GM21737 (cell line): Measurements from ENCODE around the gene DNASE1L2.

Source experiments
- ATAC-seq: cut with Tn5 transposase; IDR thresholded peaks from one replicate; pipeline ENCODE4 v1.9.1; 2021; ENCODE audit warnings: mild to moderate bottlenecking, moderate library complexity; ENCODE audit not compliant: unreplicated experiment

The DNASE1L2 gene

DNA sequence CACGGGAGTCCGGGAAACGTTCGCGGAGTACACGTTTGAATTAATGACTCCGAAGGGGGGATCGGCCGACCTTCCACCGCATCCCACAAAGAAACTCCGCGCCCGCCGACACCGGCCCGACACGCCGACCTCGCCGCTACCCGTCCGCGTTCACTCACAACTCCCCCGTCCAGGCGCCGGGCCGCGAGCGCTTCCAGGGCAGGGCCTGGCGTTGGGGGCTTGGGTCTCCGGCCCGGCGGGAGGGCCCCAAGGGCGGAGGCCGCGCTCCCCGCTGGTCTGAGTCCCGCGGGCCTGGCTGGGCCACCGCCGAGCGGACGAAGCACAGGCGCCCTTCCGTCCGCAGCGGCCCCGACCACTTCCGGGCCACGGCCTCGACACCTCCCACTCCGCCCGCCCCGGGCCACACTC, 31.3 kb downstream of the DNASE1L2 start:
- ATAC-seq, result peak; percentile 43

GRCh38 chr16:2267913-2268666, 31.8 kb downstream of the DNASE1L2 start, which contains the start of gene RNPS1:
Gene RNPS1 (minus strand): TSS chr16:2268126. CDS start chr16:2264643, 3,483 bp downstream.
- peak; percentile 62 for ATAC-seq

DNA sequence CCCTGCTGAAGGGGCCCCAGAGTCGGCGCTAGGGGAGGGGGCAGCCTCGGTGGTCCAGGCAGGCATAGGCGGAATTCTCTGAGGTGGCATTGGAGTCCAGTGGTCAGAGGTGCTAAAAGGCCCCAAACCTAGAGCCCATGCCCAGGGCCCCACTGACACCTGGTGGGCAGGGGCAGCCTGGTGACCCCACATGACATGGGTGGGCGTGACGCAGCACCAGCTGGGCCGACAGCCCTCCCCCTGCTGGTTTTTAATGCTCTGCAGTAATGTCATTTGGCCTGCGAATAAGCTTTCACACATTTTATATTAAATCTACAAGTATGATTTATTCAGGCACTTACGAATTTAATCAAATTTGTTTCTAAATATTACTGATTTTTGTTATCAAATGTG, 33.8 kb downstream of the DNASE1L2 start:
- ATAC-seq, result no peak

DNA sequence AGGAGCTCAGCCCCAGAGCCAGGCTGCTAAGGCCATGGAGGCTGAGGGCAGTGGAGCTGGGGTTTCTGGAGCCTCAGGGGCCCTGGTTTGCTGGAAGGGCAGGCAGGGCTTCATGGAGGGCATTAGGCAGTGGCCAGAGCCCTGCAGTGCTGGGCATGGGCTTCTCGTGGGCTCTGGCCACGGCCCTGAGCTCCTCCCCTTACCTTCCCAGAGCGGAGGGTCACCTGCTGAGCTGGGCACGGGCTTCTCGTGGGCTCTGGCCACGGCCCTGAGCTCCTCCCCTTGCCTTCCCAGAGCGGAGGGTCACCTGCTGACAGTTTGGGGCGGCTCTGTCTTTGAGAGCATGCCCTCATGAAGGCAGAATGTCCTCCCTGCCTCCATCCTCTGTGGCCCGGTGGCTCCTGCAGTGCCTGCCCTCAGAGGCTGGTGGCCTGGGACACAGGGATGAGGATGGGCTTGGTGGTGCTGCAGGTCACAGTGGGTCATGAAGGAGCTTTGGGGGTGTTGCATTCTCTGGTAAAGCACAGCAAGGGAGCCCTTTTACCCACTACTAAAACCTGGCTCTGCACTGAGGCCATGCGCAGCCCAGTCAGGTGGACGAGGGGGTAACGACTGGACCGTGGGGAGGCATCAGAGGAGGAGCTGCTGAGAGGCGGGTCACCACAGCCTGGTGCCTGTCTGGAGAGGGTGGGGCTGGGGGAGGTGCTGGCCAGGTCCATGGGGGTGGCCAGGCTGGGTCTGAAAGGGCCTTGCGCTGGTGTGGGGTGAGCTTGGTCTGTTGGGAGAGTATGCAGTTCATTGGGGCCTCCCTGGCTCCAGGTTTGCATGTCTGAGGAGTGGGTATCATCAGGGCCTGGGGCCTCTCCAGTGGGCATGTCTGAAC, 34.6 kb downstream of the DNASE1L2 start:
- no peak for ATAC-seq

DNA sequence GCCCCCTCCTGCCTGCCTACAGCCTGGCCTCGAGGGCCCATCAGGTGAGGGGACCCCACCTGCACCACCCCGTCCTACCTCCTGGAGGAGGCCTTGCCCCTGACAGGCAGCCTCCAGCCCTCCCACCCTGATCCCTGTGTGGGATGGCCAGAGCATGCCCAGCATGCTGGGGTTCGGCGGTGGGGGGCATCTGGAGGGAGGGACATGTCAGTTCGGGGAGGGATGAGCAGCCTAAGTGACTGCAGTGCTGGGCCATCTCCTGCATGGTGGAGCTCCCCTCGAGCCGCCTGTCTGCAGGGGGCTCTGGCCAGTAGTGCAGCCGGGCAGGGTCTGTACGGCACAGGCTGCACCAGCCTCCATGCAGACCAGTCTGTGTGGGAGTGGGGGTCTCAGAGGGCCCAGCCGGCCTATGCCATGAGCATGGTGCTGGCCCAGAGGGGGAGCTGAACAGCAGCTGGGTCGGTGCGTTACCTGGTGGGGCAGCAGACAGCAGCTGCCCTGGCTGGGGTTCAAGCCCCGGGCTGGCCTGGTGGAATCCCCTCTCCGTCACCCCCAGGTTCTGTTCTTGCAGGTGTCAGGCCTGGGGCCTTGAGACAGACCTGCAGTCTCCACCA, 35.7 kb downstream of the DNASE1L2 start:
- no peak for ATAC-seq

GRCh38 chr16:2273484-2273883, 37.2 kb downstream of the DNASE1L2 start:
- no peak for ATAC-seq

GRCh38 chr16:2273931-2274330, 37.7 kb downstream of the DNASE1L2 start:
- ATAC-seq, result no peak

- ATAC-seq, result no peak
Observed at GRCh38 chr16:2275476-2276367, 39.5 kb downstream of the DNASE1L2 start.

- ATAC-seq, result no peak
Observed at GRCh38 chr16:2276368-2277195, 40.3 kb downstream of the DNASE1L2 start.

DNA sequence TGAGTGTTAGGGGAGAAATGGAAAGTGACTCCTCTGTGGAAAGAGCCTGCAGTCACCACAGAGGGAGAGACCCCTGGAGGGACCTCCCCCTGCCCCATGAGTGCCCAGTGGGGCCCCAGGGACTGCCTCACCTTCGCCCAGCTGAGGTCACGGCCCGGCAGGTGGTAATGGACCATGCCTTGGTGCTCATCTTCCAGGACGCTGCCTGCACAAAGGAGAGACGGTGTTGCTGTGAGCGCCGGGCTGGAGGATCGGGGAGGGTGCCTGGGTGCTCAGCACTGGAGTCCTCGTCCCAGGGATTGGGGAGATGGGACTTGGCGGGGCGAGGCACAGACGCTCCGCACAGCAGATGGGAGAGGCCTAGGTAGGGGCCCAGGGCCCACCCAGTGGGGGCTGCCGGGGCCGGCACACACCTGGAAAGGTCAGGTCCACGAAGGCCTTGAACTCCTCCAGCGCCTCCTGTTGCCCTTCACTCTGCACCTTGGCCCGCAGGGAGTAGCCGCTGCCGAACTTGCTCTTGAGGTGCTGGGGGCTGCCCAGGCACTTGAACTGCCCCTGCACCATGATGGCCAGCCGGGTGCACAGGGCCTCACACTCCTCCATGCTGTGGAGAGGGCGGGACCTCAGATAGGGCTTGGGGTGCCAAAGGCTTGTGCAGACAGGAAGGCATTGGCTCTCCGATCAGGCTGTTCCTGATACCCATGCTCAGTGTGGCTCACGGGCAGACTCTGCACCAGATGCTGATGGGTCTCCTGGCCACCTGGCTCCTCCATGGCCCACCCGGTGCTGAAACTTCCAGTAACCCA, 41.4 kb downstream of the DNASE1L2 start:
- ATAC-seq, result no peak

DNA sequence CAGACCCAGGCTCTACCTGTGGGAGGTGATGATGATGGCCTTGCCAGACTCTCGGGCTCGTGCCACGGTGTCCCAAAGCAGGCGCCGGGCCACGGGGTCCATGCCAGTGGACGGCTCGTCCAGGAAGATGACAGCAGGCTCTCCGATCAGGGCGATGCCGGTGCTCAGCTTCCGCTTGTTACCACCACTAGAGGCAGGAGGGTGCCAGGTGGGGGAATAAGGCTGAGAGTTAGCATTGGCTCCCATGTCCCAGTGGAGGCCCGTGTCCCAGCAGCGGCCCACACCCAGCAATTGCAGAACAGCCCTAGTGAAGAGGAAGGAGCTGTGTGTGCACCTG, 42.0 kb downstream of the DNASE1L2 start:
- no peak for ATAC-seq

- no peak for ATAC-seq
Observed at GRCh38 chr16:2278956-2279800, 42.9 kb downstream of the DNASE1L2 start.

DNA sequence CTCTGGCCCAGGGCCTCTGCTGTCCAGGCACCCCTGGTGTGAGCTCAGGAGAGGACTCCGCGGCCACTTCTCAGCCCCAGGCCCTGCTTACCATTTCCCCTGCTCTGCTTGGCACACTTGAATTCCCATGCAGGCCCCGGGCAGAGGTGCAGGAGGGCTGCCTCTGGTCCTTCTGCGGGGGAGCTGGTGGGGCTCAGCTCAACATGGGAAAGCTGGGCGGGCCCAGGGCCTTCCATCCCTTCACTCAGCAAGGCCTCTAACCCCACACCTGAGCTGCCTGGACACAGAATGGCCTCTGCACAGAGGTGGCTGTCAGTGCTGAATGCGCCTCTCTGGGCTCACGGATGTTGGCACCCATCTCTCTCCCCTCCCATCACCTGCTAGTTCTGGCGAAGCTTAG, 44.2 kb downstream of the DNASE1L2 start:
- no peak for ATAC-seq

- ATAC-seq, result no peak
Observed at GRCh38 chr16:2280981-2281542, 44.8 kb downstream of the DNASE1L2 start.

GRCh38 chr16:2282262-2282661, 46.0 kb downstream of the DNASE1L2 start:
- ATAC-seq, result no peak

DNA sequence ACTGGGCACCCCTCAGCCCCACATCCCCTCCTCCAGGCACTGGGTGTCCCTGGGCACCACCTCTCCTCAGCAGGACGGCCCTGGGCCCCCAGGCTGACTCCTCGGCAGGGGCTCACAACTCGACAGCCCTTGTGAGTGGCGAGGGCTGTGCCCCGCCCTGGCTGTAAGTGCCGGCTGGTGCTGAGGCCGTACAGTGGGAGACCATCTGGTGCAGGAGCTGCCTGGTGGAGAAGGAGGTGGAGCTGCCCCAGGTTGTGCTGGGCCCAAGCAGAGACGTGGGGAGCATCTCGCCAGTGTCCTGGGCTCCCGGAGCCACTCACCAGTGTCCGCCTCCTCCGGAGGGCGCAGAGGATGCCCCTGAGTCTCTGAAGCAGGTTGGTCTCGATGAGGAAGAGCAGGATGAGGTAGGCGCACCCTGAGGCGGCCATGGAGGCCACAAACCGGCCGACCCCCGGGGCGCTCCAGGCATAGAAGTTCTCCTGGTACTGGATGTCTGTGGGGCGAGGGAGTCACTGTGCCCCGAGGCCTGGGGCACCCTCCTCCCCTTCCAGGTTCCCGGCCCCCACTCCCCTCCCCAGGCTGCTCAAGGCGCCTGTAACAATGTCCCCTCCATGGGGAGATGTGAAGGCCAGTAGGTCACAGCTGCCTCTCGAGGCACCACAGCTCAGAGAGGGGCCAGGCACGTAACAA, 46.8 kb downstream of the DNASE1L2 start:
- no peak for ATAC-seq
